ENCODE results near the gene COG7.
"Not testable (repeated sequence)": the region's sequence is repeated elsewhere in the genome, so short reads cannot be mapped to it uniquely, and the experiment has no call there.

COG7 gene

DNA sequence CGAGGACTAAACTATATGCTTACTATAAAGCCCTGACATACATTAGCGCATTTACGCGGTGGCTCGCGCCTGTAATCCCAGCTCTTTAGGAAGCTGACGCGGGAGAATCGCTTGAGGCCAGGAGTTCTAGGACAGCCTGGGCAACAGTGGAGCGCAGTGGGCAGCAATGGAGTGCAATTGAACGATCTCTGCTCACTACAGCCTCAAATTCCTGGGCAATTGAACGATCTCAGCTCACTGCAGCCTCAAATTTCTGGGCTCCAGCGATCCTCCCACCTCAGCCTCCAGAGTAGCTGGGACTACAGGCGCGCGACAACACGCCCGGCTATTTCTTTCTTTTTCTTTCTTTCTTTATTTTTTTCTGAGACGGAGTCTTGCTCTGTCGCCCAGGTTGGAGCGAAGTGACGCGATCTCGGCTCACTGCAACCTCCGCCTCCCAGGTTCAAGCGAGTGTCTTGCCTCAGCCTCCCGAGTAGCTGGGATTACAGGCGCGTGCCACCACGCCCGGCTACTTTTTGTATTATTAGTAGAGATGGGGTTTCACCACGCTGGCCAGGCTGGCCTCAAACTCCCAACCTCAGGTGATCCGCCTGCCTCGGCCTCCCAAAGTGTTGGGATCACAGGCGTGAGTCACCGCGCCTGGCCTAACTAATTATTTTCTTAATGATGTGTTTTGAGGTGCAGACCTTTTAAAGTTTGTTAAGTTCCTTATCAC is 506 bp upstream of the COG7 start:
- TF ChIP-seq CTCF (conservative IDR thresholded peaks at IDR 0.05; ENCODE audit: low read depth, low read length), result no peak
- no peak for DNase-seq (ENCODE audit: low read depth)
- peak overlapping the region; percentile 97 for H3K4me3 ChIP-seq (ENCODE audit: low read depth, low read length)

DNA sequence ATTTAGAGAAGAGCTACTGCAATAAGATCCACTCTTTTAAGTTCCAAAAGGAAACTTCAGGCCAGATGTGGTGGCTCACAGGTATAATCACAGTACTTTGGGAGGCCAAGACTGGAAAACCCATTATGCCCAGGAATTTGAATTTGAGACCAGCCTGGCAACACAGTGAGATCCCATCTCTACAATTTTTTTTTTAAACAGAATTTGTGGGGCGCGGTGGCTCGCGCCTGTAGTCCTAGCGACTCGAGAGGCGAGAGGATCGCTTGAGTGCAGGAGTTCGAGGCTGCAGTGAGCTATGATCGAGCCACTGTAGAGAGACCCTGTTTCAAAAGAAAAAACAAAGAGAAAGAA is 793 bp downstream of the COG7 start:
- peak; percentile 3 for DNase-seq (ENCODE audit: low read depth)
- no peak for TF ChIP-seq CTCF (conservative IDR thresholded peaks at IDR 0.05; ENCODE audit: low read depth, low read length)
- H3K4me3 ChIP-seq (ENCODE audit: low read depth, low read length), result peak overlapping the region; percentile 97

DNA sequence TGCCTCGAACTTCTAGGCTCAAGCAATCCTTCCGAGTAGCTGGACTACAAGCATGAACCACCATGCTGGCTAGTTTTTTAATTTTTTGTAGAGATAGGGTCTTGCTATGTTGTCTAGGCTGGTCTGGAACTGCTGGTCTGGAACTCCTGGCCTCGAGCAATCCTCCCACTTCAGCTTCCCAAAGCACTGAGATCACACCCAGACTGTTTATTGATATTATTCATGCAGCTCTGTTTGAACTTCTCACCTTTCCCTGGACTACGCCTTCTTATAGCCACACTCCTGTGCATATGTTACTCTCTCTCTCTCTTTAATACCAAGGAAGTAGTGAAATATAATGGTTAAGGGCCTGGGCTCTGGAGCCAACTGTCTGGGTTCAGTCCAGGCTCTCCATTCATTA is 4.6 kb downstream of the COG7 start:
- no peak for TF ChIP-seq CTCF (conservative IDR thresholded peaks at IDR 0.05; ENCODE audit: low read depth, low read length)
- DNase-seq (ENCODE audit: low read depth), result peak; percentile 53
- H3K4me3 ChIP-seq (ENCODE audit: low read depth, low read length), result no peak overlapping the region

GRCh38 chr16:23437542-23437941 is 15.4 kb downstream of the COG7 start:
- DNase-seq (ENCODE audit: low read depth); H3K4me3 ChIP-seq (ENCODE audit: low read depth, low read length): not testable (repeated sequence)

DNA sequence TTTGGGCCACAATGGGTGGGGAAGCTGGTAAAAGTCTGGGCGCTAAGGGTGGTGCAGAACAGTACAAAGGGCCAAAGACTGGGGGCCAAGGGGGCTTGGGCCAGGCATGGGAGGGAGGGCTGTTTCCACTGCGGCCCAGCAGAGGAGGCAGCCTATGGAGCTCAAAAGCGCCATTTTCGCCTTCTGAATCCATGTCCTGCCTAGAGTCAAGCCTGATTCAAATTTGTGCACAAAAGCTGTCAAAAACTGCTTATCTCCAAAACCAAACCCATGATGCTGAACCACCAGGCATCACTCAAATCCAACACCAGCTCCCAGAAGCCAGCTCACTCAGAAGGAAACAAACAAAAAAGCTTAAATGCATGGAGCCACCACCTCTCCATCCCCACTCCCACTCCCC is 16.0 kb downstream of the COG7 start:
- TF ChIP-seq CTCF (conservative IDR thresholded peaks at IDR 0.05; ENCODE audit: low read depth, low read length), result no peak
- DNase-seq (ENCODE audit: low read depth), result no peak
- H3K4me3 ChIP-seq (ENCODE audit: low read depth, low read length), result no peak overlapping the region

GRCh38 chr16:23435500-23435899 is 17.5 kb downstream of the COG7 start:
- H3K4me3 ChIP-seq (ENCODE audit: low read depth, low read length), result no peak overlapping the region
- peak; percentile 96 for TF ChIP-seq CTCF (conservative IDR thresholded peaks at IDR 0.05; ENCODE audit: low read depth, low read length)
- peak; percentile 85 for DNase-seq (ENCODE audit: low read depth)

- peak; percentile 80 for TF ChIP-seq CTCF (conservative IDR thresholded peaks at IDR 0.05; ENCODE audit: low read depth, low read length)
- DNase-seq (ENCODE audit: low read depth), result peak; percentile 85
- H3K4me3 ChIP-seq (ENCODE audit: low read depth, low read length), result no peak overlapping the region
Observed at GRCh38 chr16:23434380-23434779, 18.6 kb downstream of the COG7 start.

All from choroid plexus epithelial cell (primary cell).